Measurements from ENCODE around the gene CYP27C1. TPM values are rescaled to one million over a fixed set of nuclear protein-coding genes. Genes with fewer than 3 reads are reported as not detected.

Gene CYP27C1
- total and polyA plus RNA-seq, 4 donors = 0.02 to 0.14 (median 0.07) TPM

- no peaks in the 10 kb centered on the region for H3K36me3 ChIP-seq (ENCODE audit: control insufficient read depth in 4 of 4, insufficient read depth in 3 of 4, low read depth in 1 of 4, low read length in 3 of 4)
- H3K27ac ChIP-seq (ENCODE audit: low read depth in 1 of 2, low read length in 2 of 2) = no peak overlapping the region
- H3K9me3 ChIP-seq (ENCODE audit: control insufficient read depth in 4 of 4, low read length in 3 of 4) = no peaks in the 10 kb centered on the region
- WGBS = 63% methylated on average over 4 of the region's 4 CpGs
- H3K27me3 ChIP-seq (ENCODE audit: control insufficient read depth in 4 of 4, insufficient read depth in 4 of 4, low read length in 3 of 4) = no peaks in the 10 kb centered on the region
- no peak overlapping the region for H3K4me3 ChIP-seq (ENCODE audit: low read depth in 1 of 3, low read length in 3 of 3)
- DNase-seq (ENCODE audit: low spot score) = no peak
- no peaks in the 10 kb centered on the region for H3K4me1 ChIP-seq (ENCODE audit: control insufficient read depth in 4 of 4, insufficient read depth in 4 of 4, low read length in 3 of 4)
- H3K9ac ChIP-seq (ENCODE audit: low read depth in 1 of 2, low read length in 2 of 2) = no peak overlapping the region
- no peak for TF ChIP-seq NR2F2 (IDR thresholded peaks at IDR 0.05)
- TF ChIP-seq JUND (IDR thresholded peaks at IDR 0.05) = no peak
- TF ChIP-seq, protein P1, sequence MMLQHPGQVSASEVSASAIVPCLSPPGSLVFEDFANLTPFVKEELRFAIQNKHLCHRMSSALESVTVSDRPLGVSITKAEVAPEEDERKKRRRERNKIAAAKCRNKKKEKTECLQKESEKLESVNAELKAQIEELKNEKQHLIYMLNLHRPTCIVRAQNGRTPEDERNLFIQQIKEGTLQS (IDR thresholded peaks at IDR 0.05) = no peak
- no peak for TF ChIP-seq RXRA (IDR thresholded peaks at IDR 0.05)
- no peak for TF ChIP-seq REST (IDR thresholded peaks at IDR 0.05)
- no peak for TF ChIP-seq YY1 (IDR thresholded peaks at IDR 0.05)
- TF ChIP-seq MAX (IDR thresholded peaks at IDR 0.05) = no peak
- TF ChIP-seq FOXA2 (IDR thresholded peaks at IDR 0.05) = no peak
- no peak for TF ChIP-seq GABPA (IDR thresholded peaks at IDR 0.05 in 1 of 2, conservative IDR thresholded peaks at IDR 0.05 in 1 of 2)
- no peak for TF ChIP-seq RAD21 (IDR thresholded peaks at IDR 0.05)
- TF ChIP-seq, protein P2, sequence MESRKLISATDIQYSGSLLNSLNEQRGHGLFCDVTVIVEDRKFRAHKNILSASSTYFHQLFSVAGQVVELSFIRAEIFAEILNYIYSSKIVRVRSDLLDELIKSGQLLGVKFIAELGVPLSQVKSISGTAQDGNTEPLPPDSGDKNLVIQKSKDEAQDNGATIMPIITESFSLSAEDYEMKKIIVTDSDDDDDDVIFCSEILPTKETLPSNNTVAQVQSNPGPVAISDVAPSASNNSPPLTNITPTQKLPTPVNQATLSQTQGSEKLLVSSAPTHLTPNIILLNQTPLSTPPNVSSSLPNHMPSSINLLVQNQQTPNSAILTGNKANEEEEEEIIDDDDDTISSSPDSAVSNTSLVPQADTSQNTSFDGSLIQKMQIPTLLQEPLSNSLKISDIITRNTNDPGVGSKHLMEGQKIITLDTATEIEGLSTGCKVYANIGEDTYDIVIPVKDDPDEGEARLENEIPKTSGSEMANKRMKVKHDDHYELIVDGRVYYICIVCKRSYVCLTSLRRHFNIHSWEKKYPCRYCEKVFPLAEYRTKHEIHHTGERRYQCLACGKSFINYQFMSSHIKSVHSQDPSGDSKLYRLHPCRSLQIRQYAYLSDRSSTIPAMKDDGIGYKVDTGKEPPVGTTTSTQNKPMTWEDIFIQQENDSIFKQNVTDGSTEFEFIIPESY (IDR thresholded peaks at IDR 0.05) = no peak
- no peak for TF ChIP-seq HNF4G (IDR thresholded peaks at IDR 0.05)
- no peak for TF ChIP-seq FOXA1 (IDR thresholded peaks at IDR 0.05)
- no peak for TF ChIP-seq HNF4A (conservative IDR thresholded peaks at IDR 0.05)
- no peak for TF ChIP-seq SP1 (IDR thresholded peaks at IDR 0.05)
- TF ChIP-seq, protein P3, sequence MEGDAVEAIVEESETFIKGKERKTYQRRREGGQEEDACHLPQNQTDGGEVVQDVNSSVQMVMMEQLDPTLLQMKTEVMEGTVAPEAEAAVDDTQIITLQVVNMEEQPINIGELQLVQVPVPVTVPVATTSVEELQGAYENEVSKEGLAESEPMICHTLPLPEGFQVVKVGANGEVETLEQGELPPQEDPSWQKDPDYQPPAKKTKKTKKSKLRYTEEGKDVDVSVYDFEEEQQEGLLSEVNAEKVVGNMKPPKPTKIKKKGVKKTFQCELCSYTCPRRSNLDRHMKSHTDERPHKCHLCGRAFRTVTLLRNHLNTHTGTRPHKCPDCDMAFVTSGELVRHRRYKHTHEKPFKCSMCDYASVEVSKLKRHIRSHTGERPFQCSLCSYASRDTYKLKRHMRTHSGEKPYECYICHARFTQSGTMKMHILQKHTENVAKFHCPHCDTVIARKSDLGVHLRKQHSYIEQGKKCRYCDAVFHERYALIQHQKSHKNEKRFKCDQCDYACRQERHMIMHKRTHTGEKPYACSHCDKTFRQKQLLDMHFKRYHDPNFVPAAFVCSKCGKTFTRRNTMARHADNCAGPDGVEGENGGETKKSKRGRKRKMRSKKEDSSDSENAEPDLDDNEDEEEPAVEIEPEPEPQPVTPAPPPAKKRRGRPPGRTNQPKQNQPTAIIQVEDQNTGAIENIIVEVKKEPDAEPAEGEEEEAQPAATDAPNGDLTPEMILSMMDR (IDR thresholded peaks at IDR 0.05; ENCODE audit: low read depth, low read length, missing input control) = no peak
- no peak for TF ChIP-seq TAF1 (conservative IDR thresholded peaks at IDR 0.05)
- TF ChIP-seq EGR1 (IDR thresholded peaks at IDR 0.05; ENCODE audit: low read depth in 2 of 2) = no peak
Measured at GRCh38 chr2:127185705-127186104, 34.4 kb downstream of the CYP27C1 start.

Measured in liver (tissue), 9 donors.